NCI-H2029 (cell line): ENCODE results near the gene ZNF205.
"Not testable (repeated sequence)": the region's sequence is repeated elsewhere in the genome, so short reads cannot be mapped to it uniquely, and the experiment has no call there.

Experiments
- DNase-seq: peaks from one replicate; lab custom pipeline; 2025; lab: John Stamatoyannopoulos, UW

ZNF205 gene

DNA sequence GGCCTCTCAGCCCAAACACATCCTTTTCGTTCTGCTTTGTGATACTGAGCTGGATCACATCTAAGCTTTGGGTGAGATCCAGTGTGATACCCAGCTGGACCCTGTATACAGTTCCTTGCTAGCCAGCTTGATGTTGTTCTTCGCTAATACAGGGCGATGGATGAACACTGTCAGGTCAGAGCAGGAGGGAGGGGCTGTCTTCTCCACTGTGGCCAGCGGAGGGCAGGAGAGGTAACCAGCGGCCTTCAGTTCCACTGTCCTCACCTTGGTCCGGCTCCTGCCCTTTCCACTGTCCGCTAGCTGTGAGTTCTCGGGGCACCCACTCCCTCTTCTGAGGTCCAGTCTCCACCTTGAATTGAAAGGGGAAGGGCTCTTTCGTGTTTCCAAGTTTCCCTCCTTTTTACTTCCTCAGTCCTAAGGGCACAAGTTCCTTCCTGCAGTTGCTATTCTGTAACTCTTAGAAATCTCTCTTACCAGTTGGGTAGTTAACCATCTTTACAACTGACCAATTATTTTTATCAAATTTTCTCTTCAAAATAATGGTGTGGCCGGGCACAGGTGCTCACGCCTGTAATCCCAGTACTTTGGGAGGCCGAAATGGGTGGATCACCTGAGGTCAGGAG lies 19.5 kb downstream of the ZNF205 start:
- DNase-seq = peak; percentile 16

DNA sequence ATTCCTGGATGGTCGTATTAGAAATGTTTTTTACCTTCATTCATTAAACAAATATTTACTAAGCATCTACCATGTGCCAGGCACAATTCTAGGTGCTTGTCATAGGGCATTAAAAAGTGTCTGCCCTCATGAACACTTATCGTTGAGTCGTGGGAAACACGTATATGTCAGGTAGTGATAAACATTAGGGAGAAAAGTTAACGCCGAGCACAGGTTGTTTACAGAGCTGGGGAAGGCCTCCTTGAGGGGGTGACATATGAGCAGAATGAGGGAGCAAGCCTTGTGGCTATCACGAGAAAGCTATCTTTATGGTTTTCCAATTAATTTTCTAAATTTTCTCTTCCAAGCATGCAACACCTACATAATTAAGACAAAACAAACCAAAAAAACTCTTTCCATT lies 21.5 kb downstream of the ZNF205 start:
- DNase-seq = peak; percentile 6

DNA sequence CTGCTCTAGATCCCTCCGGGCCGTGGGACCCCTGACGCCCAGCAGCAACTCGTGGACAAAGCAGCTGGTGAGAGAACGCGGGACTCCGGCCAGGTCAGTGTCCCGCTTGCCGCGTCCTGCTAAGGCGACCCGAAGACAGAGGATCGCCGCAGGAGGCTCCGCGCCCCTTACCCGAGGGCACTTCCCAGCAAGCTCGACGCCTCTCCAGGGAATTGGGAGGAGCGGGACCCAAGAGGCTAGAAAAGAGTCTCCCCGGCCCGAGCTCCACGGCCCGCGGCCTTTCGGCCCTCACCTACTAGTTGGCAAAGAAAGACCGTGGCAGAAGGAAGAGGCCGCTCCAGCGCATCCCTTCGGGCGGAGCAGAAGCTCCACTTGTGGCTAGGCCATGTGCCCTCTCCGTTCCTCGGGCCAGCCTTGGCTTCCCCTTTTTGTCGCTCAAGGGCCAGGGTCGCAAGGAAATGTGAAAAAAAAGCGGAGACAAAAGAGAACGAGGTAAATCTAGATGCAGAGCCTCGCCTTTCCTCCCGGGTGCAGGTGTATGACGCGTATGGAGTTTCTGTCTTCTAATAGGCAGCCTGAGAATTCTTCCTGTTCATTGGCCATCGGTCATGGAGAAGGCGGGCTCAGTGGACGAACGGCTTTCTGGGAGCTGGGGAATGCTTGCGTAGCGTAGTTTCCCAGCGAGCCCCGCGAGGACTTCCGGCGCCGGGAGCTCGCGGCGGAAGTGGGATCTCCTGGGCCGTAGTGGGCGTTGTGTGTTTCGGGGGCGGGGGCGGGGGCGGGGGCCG lies 22.1 kb downstream of the ZNF205 start, which contains the start of gene ZNF213:
Gene ZNF213 (plus strand): TSS at position 692 of the 788 bp plus-strand sequence. CDS start 2,252 bp downstream, outside the sequence.
- DNase-seq = peak; percentile 98

GRCh38 chr16:3135126-3135715 lies 22.8 kb downstream of the ZNF205 start:
- no peak for DNase-seq

DNA sequence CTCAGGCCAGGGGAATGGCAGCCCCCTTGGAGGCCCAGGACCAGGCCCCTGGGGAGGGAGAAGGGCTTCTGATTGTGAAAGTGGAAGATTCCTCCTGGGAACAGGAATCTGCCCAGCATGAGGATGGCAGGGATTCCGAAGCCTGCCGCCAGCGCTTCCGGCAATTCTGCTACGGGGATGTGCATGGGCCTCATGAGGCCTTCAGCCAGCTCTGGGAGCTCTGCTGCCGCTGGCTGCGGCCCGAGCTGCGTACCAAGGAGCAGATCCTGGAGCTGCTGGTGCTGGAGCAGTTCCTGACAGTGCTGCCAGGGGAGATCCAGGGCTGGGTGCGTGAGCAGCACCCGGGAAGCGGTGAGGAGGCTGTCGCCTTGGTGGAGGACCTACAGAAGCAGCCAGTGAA lies 24.9 kb downstream of the ZNF205 start:
- DNase-seq = no peak

- DNase-seq = no peak
These were observed 26.0 kb downstream of the ZNF205 start for GRCh38 chr16:3138342-3138741.

- no peak for DNase-seq
These were observed 26.5 kb downstream of the ZNF205 start for GRCh38 chr16:3138823-3139426.

GRCh38 chr16:3139561-3139960 lies 27.2 kb downstream of the ZNF205 start:
- DNase-seq = not testable (repeated sequence)

- DNase-seq = no peak
These were observed 28.4 kb downstream of the ZNF205 start for GRCh38 chr16:3140603-3141427.

DNA sequence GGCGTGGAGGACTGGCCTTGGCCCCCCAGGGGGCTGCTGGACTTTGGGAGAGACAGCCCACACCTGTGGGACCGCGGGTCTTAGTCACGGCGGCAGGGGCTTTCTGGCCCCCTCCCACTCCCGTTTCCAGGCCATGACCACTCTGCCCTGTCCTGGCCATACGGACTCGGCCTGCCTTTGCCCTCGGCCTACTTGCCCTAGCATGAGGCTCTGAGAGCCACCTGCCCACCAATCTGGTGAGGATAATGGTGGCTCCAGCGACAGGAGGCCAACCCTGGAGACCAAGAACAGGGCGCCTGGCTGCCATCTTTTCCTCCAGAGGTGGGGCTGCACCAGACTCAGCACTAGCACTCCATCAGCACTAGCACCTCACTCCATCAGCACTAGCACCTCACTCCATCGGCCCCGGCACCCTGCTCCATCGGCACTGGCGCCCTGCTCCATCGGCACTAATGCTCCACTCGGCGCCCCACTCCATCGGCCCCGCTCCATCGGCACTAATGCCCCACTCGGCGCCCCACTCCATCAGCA lies 29.5 kb downstream of the ZNF205 start:
- DNase-seq = no peak

GRCh38 chr16:3142327-3142726 lies 29.9 kb downstream of the ZNF205 start:
- DNase-seq = no peak

GRCh38 chr16:3142770-3143169 lies 30.4 kb downstream of the ZNF205 start:
- no peak for DNase-seq

DNA sequence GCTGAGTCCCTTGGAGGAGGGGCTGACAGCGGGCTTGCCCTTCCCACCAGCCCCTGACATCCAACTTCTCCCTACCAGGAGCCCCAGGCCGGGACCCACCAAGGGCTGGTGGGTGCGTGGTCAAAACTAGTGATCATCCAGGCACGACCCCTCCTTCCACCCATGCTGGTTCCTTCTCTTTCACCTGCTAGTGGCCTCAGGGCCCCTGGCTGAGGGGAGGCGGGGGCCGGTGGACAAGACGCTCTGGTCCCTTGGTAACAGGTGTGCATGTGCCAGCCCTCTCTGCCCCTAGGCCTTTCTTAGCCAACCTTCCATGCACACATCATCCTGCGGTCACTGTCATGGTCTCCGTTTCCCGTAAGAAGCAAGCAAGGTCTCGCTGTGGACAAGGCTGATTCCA lies 30.8 kb downstream of the ZNF205 start:
- DNase-seq = no peak

GRCh38 chr16:3143598-3144320 lies 31.4 kb downstream of the ZNF205 start:
- no peak for DNase-seq

DNA sequence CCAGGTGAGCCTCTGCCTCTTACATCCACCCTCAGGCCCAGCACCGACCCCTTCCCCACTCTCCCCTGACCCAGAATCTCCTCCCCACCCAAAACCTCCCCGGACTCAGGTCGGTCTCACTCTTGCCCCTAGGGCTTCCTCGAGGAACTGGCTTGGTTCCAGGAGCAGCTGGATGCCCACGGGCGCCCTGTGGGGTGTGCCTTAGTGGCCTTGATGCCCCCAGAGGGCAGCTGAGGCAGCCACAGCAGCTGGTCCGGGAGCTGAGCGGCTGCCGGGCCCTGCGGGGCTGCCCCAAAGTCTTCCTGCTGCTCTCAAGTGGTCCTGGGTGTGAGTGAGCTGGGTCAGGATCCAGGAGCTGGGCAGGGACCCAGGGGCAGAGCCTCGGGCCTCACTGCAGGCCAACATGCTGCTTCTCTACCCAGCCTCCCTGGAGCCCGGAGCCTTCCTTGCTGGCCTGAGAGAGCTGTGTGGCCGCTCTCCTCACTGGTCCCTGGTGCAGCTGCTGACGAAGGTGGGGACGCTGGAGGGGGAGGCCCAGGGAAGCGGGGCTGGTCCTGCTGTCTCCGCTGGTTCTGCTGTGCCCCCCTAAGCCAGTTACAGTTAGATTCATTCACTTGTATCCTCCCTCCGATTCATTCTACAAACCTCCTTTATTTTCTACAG lies 32.1 kb downstream of the ZNF205 start:
- DNase-seq = no peak

- no peak for DNase-seq
These were observed 32.8 kb downstream of the ZNF205 start for GRCh38 chr16:3145151-3145550.

GRCh38 chr16:3145660-3146059 lies 33.3 kb downstream of the ZNF205 start:
- no peak for DNase-seq

- DNase-seq = no peak
These were observed 34.8 kb downstream of the ZNF205 start for GRCh38 chr16:3147046-3147756.

- no peak for DNase-seq
These were observed 35.3 kb downstream of the ZNF205 start for GRCh38 chr16:3147757-3148104.
